A673 (cell line): ENCODE measurements around the gene SCN3B.

Experiments used
- CTCF ChIP-seq: fragments of 300-800, 200-600 bp; sonication (generic); conservative IDR thresholded peaks from 2 replicates; pipeline ENCODE4 v1.5.1; 2017; ENCODE audit warnings: low read depth, mild to moderate bottlenecking, antibody characterized with exemption, low read length, moderate library complexity, mixed read lengths
- EZH2 ChIP-seq: fragments of 200-600 bp; sonication (generic); IDR thresholded peaks from 2 replicates; pipeline ENCODE4 v1.6.1; 2017; ENCODE audit warnings: borderline replicate concordance, low read depth, mild to moderate bottlenecking, mixed read lengths, antibody characterized with exemption, low read length; ENCODE audit not compliant: poor library complexity, severe bottlenecking

DNA sequence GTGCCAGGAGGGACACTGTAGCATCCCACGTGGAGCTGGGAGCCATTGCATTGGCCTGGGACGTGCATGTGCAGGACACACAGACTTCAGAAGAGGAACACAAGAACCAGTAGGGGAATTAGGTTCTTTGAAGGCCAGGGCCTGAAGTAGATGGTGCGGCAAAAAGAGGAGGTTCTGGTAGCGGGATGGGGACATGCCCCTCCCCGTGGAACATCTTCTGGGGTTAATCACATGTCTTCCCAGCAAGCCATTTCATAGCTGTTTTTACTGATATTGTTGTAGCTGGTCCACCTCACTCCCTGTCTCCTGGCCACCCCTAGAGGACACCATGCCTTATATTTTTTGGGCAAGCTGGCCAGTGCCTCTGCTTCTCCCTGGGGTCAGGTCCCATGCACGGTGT, 74.3 kb downstream of the SCN3B start:
- TF ChIP-seq CTCF, result no peak
- no peak for TF ChIP-seq EZH2
